NCI-H748 (cell line): Measurements from ENCODE around the gene KYAT1.
"Not testable (repeated sequence)": the region's sequence is repeated elsewhere in the genome, so short reads cannot be mapped to it uniquely, and the experiment has no call there.

Source experiments
- DNase-seq: peaks from one replicate; lab custom pipeline; 2025; ENCODE audit not compliant: unreplicated experiment; lab: John Stamatoyannopoulos, UW

Gene KYAT1

GRCh38 chr9:128886211-128886891, 4.6 kb upstream of the KYAT1 start:
- DNase-seq: no peak

GRCh38 chr9:128885798-128886197, 4.0 kb upstream of the KYAT1 start:
- no peak for DNase-seq

- no peak for DNase-seq
Measured at GRCh38 chr9:128885376-128885775, 3.6 kb upstream of the KYAT1 start.

GRCh38 chr9:128884164-128884563, 2.4 kb upstream of the KYAT1 start:
- DNase-seq: no peak

- DNase-seq: peak; percentile 34
Measured at GRCh38 chr9:128882677-128883603, 1.2 kb upstream of the KYAT1 start.

- DNase-seq: no peak
Measured at GRCh38 chr9:128877852-128878251, 3.9 kb downstream of the KYAT1 start.

- DNase-seq: not testable (repeated sequence)
Measured at GRCh38 chr9:128870941-128871265, 10.8 kb downstream of the KYAT1 start.

- DNase-seq: no peak
Measured at GRCh38 chr9:128870128-128870940, 11.4 kb downstream of the KYAT1 start.

- DNase-seq: peak; percentile 51
Measured at GRCh38 chr9:128863647-128864046, 18.1 kb downstream of the KYAT1 start.

- no peak for DNase-seq
Measured at GRCh38 chr9:128862401-128862851, 19.3 kb downstream of the KYAT1 start.

GRCh38 chr9:128861501-128861900, 20.2 kb downstream of the KYAT1 start:
- no peak for DNase-seq

GRCh38 chr9:128860937-128861336, 20.8 kb downstream of the KYAT1 start:
- DNase-seq: no peak

- DNase-seq: not testable (repeated sequence)
Measured at GRCh38 chr9:128858476-128858875, 23.3 kb downstream of the KYAT1 start.

- not testable (repeated sequence) for DNase-seq
Measured at GRCh38 chr9:128854454-128854853, 27.3 kb downstream of the KYAT1 start.

GRCh38 chr9:128852646-128853045, 29.1 kb downstream of the KYAT1 start:
- DNase-seq: not testable (repeated sequence)

GRCh38 chr9:128851779-128852600, 29.8 kb downstream of the KYAT1 start:
- DNase-seq: peak; percentile 30

GRCh38 chr9:128851024-128851423, 30.7 kb downstream of the KYAT1 start:
- not testable (repeated sequence) for DNase-seq

- no peak for DNase-seq
Measured at GRCh38 chr9:128847803-128848202, 33.9 kb downstream of the KYAT1 start.

- no peak for DNase-seq
Measured at GRCh38 chr9:128846680-128847030, 35.1 kb downstream of the KYAT1 start.

- DNase-seq: no peak
Measured at GRCh38 chr9:128845186-128845931, 36.4 kb downstream of the KYAT1 start.
